Activated naive CD4-positive, alpha-beta T cell treated with anti-CD3 and anti-CD28 coated beads, Interleukin-2, amount 10 ng/mL, durations not matched to agents 7 days and 5 days (primary cell): ENCODE data around the gene FAU.

Experiments used
- CTCF ChIA-PET: fragments of 350-600 bp; sonication (Branson Sonifier 250); formaldehyde crosslinking; loops from one replicate; lab custom pipeline; 2021; ENCODE audit warnings: antibody characterized with exemption; lab: Charles Lee
- DNase-seq: peaks from one replicate; pipeline ENCODE4 v3.0.0-alpha.2; 2020
- H3K27ac Mint-ChIP-seq: one replicate; pipeline ENCODE4 v1.8.0; 2021; ENCODE audit warnings: mild to moderate bottlenecking, moderate library complexity, mixed read lengths
- H3K27me3 Mint-ChIP-seq: one replicate; pipeline ENCODE4 v1.8.0; 2021; ENCODE audit warnings: mild to moderate bottlenecking, mixed read lengths
- H3K36me3 Mint-ChIP-seq: one replicate; pipeline ENCODE4 v1.8.0; 2021; ENCODE audit warnings: mixed read lengths
- H3K4me1 Mint-ChIP-seq: one replicate; pipeline ENCODE4 v1.8.0; 2021; ENCODE audit warnings: mixed read lengths
- H3K4me3 Mint-ChIP-seq: one replicate; pipeline ENCODE4 v1.8.0; 2021; ENCODE audit warnings: mild to moderate bottlenecking, moderate library complexity, mixed read lengths
- H3K9me3 Mint-ChIP-seq: one replicate; pipeline ENCODE4 v1.8.0; 2021; ENCODE audit warnings: mixed read lengths

Gene FAU

GRCh38 chr11:65132988-65133700 is 11.2 kb upstream of the FAU start:
- no peaks in the 10 kb centered on the region for H3K9me3 Mint-ChIP-seq
- H3K4me3 Mint-ChIP-seq, result peak overlapping the region; percentile 99
- CTCF ChIA-PET, result interaction anchor here (3.3 kb wide), 1 partner anchor 12 kb away, joined by 9 read pairs; the partner anchor contains the start of genes FAU and MRPL49
- H3K27ac Mint-ChIP-seq, result peak overlapping the region; percentile 100
- DNase-seq, result peak; percentile 81
- H3K27me3 Mint-ChIP-seq, result no peaks in the 10 kb centered on the region
- peaks cover 23% of the 10 kb centered on the region for H3K36me3 Mint-ChIP-seq
- peaks cover 42% of the 10 kb centered on the region for H3K4me1 Mint-ChIP-seq

GRCh38 chr11:65132238-65132987 is 10.5 kb upstream of the FAU start:
- no peak for DNase-seq
- Mint-ChIP-seq H3K27me3 (no peaks in the 10 kb centered on the region), H3K4me3 (peak overlapping the region; percentile 99), H3K9me3 (no peaks in the 10 kb centered on the region), H3K27ac (peak overlapping the region; percentile 100), H3K36me3 (peaks cover 27% of the 10 kb centered on the region), H3K4me1 (peaks cover 40% of the 10 kb centered on the region)
- CTCF ChIA-PET, result no interaction called here

GRCh38 chr11:65131895-65132237 is 9.9 kb upstream of the FAU start:
- Mint-ChIP-seq H3K4me3 (peak overlapping the region; percentile 10), H3K27me3 (no peaks in the 10 kb centered on the region), H3K36me3 (peaks cover 31% of the 10 kb centered on the region), H3K27ac (no peak overlapping the region), H3K9me3 (no peaks in the 10 kb centered on the region), H3K4me1 (peaks cover 37% of the 10 kb centered on the region)
- CTCF ChIA-PET, result interaction anchor here (0.7 kb wide), 1 partner anchor 378 kb away, joined by 3 read pairs; no protein-coding TSS in a partner anchor
- no peak for DNase-seq

GRCh38 chr11:65131417-65131776 is 9.5 kb upstream of the FAU start:
- Mint-ChIP-seq H3K27ac (no peak overlapping the region), H3K9me3 (no peaks in the 10 kb centered on the region), H3K36me3 (peaks cover 35% of the 10 kb centered on the region), H3K27me3 (no peaks in the 10 kb centered on the region), H3K4me3 (peak overlapping the region; percentile 15), H3K4me1 (peaks cover 34% of the 10 kb centered on the region)
- CTCF ChIA-PET, result interaction anchor here (0.7 kb wide), 1 partner anchor 378 kb away, joined by 3 read pairs; no protein-coding TSS in a partner anchor
- DNase-seq, result no peak

- Mint-ChIP-seq H3K4me1 (peaks cover 28% of the 10 kb centered on the region), H3K4me3 (peak overlapping the region; percentile 15), H3K9me3 (no peaks in the 10 kb centered on the region), H3K36me3 (peaks cover 37% of the 10 kb centered on the region), H3K27me3 (no peaks in the 10 kb centered on the region), H3K27ac (no peak overlapping the region)
- no peak for DNase-seq
- CTCF ChIA-PET, result interaction anchor here (0.7 kb wide), 1 partner anchor 379 kb away, joined by 3 read pairs; no protein-coding TSS in a partner anchor
These were observed 8.9 kb upstream of the FAU start for GRCh38 chr11:65130631-65131416.

- Mint-ChIP-seq H3K27me3 (no peaks in the 10 kb centered on the region), H3K36me3 (peaks cover 45% of the 10 kb centered on the region), H3K4me1 (peaks cover 22% of the 10 kb centered on the region), H3K9me3 (no peaks in the 10 kb centered on the region), H3K4me3 (no peak overlapping the region), H3K27ac (no peak overlapping the region)
- CTCF ChIA-PET, result no interaction called here
- no peak for DNase-seq
These were observed 7.9 kb upstream of the FAU start for GRCh38 chr11:65129649-65130441.

GRCh38 chr11:65128182-65129145 is 6.5 kb upstream of the FAU start:
- CTCF ChIA-PET, result interaction anchor here (0.9 kb wide), 1 partner anchor 53 kb away, joined by 4 read pairs; no protein-coding TSS in a partner anchor
- Mint-ChIP-seq H3K36me3 (peaks cover 50% of the 10 kb centered on the region), H3K27ac (peak overlapping the region; percentile 37), H3K4me3 (no peak overlapping the region), H3K4me1 (peaks cover 29% of the 10 kb centered on the region), H3K27me3 (no peaks in the 10 kb centered on the region), H3K9me3 (no peaks in the 10 kb centered on the region)
- DNase-seq, result no peak

- H3K36me3 Mint-ChIP-seq, result peaks cover 44% of the 10 kb centered on the region
- no peak overlapping the region for H3K27ac Mint-ChIP-seq
- peaks cover 27% of the 10 kb centered on the region for H3K4me1 Mint-ChIP-seq
- no peaks in the 10 kb centered on the region for H3K9me3 Mint-ChIP-seq
- H3K27me3 Mint-ChIP-seq, result no peaks in the 10 kb centered on the region
- H3K4me3 Mint-ChIP-seq, result no peak overlapping the region
- CTCF ChIA-PET, result interaction anchor here (0.9 kb wide), 1 partner anchor 53 kb away, joined by 4 read pairs; no protein-coding TSS in a partner anchor
- DNase-seq, result no peak
These were observed 5.7 kb upstream of the FAU start for GRCh38 chr11:65127473-65128181.

- CTCF ChIA-PET, result interaction anchor here (0.9 kb wide), 1 partner anchor 16 kb away, joined by 3 read pairs; no protein-coding TSS in a partner anchor
- peaks cover 26% of the 10 kb centered on the region for H3K4me1 Mint-ChIP-seq
- no peak for DNase-seq
- no peaks in the 10 kb centered on the region for H3K9me3 Mint-ChIP-seq
- H3K27me3 Mint-ChIP-seq, result no peaks in the 10 kb centered on the region
- H3K27ac Mint-ChIP-seq, result peak overlapping the region; percentile 71
- no peak overlapping the region for H3K4me3 Mint-ChIP-seq
- peaks cover 47% of the 10 kb centered on the region for H3K36me3 Mint-ChIP-seq
These were observed 4.8 kb upstream of the FAU start for GRCh38 chr11:65126624-65127274.

- H3K36me3 Mint-ChIP-seq, result peaks cover 52% of the 10 kb centered on the region
These were observed 3.5 kb upstream of the FAU start for GRCh38 chr11:65125197-65126056.

More at GRCh38 chr11:65125197-65126056, 3.5 kb upstream of the FAU start:
- peaks cover 32% of the 10 kb centered on the region for H3K4me1 Mint-ChIP-seq
- H3K27ac Mint-ChIP-seq, result no peak overlapping the region
- DNase-seq, result no peak
- CTCF ChIA-PET, result interaction anchor here (0.9 to 1.1 kb wide), 2 partner anchors 12 to 15 kb away, joined by 3 read pairs; no protein-coding TSS in a partner anchor
- H3K4me3 Mint-ChIP-seq, result no peak overlapping the region
- H3K9me3 Mint-ChIP-seq, result no peaks in the 10 kb centered on the region
- H3K27me3 Mint-ChIP-seq, result no peaks in the 10 kb centered on the region
